ENCODE results near the gene KRT32. TPM values are rescaled to one million over a fixed set of nuclear protein-coding genes. Genes with fewer than 3 reads are reported as not detected.

The KRT32 gene
- total RNA-seq, 1 donor from 2014 or later, result not detected

GRCh38 chr17:41494524-41494923 is 27.3 kb upstream of the KRT32 start:
- no peak for TF ChIP-seq CTCF (conservative IDR thresholded peaks at IDR 0.05; ENCODE audit: low read depth, low read length)
- DNase-seq (ENCODE audit: low read depth), result no peak
- no peak overlapping the region for H3K4me3 ChIP-seq (ENCODE audit: low read depth, low read length)

GRCh38 chr17:41492771-41493170 is 25.6 kb upstream of the KRT32 start:
- no peak overlapping the region for H3K4me3 ChIP-seq (ENCODE audit: low read depth, low read length)
- no peak for TF ChIP-seq CTCF (conservative IDR thresholded peaks at IDR 0.05; ENCODE audit: low read depth, low read length)
- no peak for DNase-seq (ENCODE audit: low read depth)

DNA sequence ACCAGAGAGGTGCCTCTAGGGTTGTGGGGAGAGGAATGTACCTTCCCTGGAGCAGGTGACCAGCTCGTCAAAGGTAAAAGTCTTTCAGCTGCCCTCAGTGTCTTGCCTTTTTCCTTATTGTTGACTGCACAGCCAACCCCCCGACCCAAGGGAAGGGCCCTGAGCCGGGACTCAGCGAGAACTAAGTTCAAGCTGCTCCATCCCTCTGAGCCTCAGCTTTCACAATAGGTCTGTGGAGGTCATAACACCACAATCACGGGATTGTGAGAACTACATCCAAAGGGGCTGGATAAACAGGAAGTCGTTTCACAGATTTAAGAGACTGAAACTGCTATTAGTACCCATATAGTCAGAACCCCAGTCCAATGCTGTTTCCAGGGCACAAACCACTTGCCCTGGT is 25.2 kb upstream of the KRT32 start:
- no peak for TF ChIP-seq CTCF (conservative IDR thresholded peaks at IDR 0.05; ENCODE audit: low read depth, low read length)
- no peak overlapping the region for H3K4me3 ChIP-seq (ENCODE audit: low read depth, low read length)
- DNase-seq (ENCODE audit: low read depth), result no peak

DNA sequence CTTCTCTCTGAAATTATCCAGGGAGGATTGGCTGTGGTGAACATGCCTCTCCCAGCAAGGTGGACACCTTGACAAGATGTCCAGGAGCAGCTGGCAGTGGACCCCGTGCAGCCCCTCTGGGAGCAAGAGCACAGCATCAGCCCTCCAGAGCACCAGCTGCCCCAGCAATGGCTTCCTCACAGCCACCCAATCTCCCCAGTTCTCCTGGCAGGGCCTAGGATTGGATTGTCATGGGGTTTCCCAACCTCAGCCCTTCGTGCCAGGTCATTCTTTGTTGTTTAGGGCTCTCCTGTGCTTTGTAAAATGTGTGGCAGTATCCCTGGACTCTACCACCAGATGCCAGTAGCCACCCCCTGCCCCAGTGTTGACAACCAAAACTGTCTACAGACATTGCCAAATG is 24.3 kb upstream of the KRT32 start:
- TF ChIP-seq CTCF (conservative IDR thresholded peaks at IDR 0.05; ENCODE audit: low read depth, low read length), result no peak
- H3K4me3 ChIP-seq (ENCODE audit: low read depth, low read length), result no peak overlapping the region
- DNase-seq (ENCODE audit: low read depth), result no peak

DNA sequence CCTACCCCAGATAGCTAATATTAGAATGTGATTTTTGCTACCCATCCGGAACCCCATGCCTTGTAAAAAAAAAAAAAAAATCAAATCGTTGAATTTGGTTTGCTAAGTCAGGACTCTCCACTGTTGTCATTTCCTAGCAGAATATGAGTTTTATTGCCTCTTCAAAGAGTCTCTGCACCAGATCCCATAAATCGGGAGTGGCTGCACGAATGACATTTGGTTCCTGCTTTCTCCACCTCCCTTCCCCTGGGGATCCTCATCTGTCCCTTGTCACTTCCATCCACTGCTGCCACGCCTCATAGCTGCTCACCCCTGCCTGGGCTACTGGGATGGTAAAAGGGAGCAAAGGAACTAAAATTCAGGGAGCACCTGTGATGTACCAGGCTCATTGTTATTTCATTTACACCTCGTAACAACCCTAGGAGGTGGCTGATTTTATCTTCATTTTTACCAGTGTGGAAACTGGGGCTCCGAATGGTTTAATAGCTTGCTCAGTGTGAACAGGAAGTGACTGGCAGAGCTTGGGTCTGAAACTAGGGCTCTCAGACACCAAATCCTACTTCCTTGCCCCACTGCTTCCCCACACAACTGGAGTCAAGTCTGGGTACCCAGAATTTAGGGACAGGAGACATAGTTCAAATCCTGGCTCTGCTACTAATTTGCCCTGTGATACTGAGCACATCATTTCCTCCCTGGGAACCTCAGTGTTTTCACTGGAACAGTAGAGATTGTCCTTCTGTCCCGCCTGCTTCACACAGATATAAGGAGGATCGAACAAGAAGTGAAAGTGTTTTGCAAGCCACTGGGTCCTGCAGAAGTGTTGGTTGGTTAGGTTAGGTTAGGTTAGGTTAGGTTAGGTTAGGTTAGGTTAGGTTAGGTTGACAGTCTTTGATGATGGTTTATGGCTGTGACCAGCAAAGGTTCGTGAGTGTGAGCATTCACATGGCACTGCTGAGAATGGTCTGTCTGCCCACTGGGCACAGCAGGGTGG is 23.1 kb upstream of the KRT32 start:
- no peak for TF ChIP-seq CTCF (conservative IDR thresholded peaks at IDR 0.05; ENCODE audit: low read depth, low read length)
- no peak for DNase-seq (ENCODE audit: low read depth)
- H3K4me3 ChIP-seq (ENCODE audit: low read depth, low read length), result no peak overlapping the region

DNA sequence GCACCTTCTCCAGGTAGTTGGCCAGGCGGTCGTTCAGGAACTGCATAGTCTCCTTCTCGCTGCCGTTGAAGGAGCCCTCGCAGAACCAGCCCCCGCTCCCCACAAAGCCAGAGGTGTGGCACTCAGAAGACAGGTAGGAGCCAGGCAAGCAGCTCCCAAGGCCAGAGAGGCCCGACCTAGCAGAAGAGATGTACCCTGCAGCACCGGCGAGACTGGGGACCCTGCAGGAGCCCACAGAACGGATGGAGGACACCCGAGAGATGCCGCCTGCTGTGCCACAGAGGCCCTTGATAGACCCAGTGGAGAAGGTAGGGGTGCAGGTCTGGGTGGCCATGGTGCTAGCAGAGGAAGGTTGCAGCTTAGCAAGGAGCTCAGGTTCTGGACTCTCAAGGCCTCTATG is 22.3 kb upstream of the KRT32 start, which contains the start of gene KRT36:
KRT36 (minus strand) TSS at position 380 of the 400 bp plus-strand sequence; CDS start at position 334, 46 bp downstream.
- no peak within 1 kb of the TSS for H3K4me3 ChIP-seq (ENCODE audit: low read depth, low read length)
- TF ChIP-seq CTCF (conservative IDR thresholded peaks at IDR 0.05; ENCODE audit: low read depth, low read length), result no peak
- DNase-seq (ENCODE audit: low read depth), result no peak
